PFSK-1 (cell line): ENCODE data around the gene GMDS.

Source experiments
- POLR2AphosphoS5 ChIP-seq: IDR thresholded peaks from 2 replicates; pipeline ENCODE4 v1.6.1; 2012; ENCODE audit warnings: low read depth, mild to moderate bottlenecking, control low read depth, low read length, moderate library complexity
- TAF1 ChIP-seq: IDR thresholded peaks from 2 replicates; pipeline ENCODE4 v1.6.1; 2012; ENCODE audit warnings: low read length, control low read depth, borderline replicate concordance; ENCODE audit not compliant: insufficient read depth

- no peak for TF ChIP-seq POLR2AphosphoS5
- TF ChIP-seq TAF1, result no peak
These were observed 488.8 kb downstream of the GMDS start for GRCh38 chr6:1756472-1757129.
